Psoas muscle (tissue), 8 donors: ENCODE measurements around the gene NT5C3A. TPM values are rescaled to one million over a fixed set of nuclear protein-coding genes. Genes with fewer than 3 reads are reported as not detected.

Experiments used
- ATAC-seq, 4 donors: fragments of 200-7000 bp; cut with Tn5 transposase; one replicate each; pipeline ENCODE4 v1.9.1; 2020; ENCODE audit warnings: moderate library complexity in 3 of 4, mild to moderate bottlenecking in 2 of 4
- DNase-seq, 2 donors: peaks; one replicate each; pipeline ENCODE4 v3.0.0-alpha.2; 2020
- H3K27ac ChIP-seq: fragments of 200-600 bp; one replicate; pipeline ENCODE4 v1.8.0; 2022
- H3K27me3 ChIP-seq, 3 donors: fragments of 200-600 bp in 1 of 3; one replicate each; pipeline versions ENCODE4 v1.6.1 to v1.8.0; 2013 to 2022; ENCODE audit warnings: low read length in 2 of 3, mild to moderate bottlenecking in 2 of 3, moderate library complexity in 1 of 3; ENCODE audit not compliant: insufficient read depth in 3 of 3
- H3K36me3 ChIP-seq, 2 donors: fragments of 200-600 bp in 1 of 2; one replicate each; pipeline versions ENCODE4 v1.6.1 to v1.8.0; 2013 to 2022; ENCODE audit warnings: low read depth in 1 of 2, mild to moderate bottlenecking in 1 of 2, moderate library complexity in 1 of 2; ENCODE audit not compliant: insufficient read depth in 1 of 2
- H3K4me1 ChIP-seq: fragments of 200-600 bp; one replicate; pipeline ENCODE4 v1.8.0; 2022
- H3K4me3 ChIP-seq: fragments of 200-600 bp; one replicate; pipeline ENCODE4 v1.8.0; 2022; ENCODE audit warnings: mild to moderate bottlenecking
- H3K9me3 ChIP-seq: fragments of 200-600 bp; one replicate; pipeline ENCODE4 v1.8.0; 2022
- CTCF ChIP-seq: fragments of 200-600 bp; IDR thresholded peaks from one replicate; pipeline ENCODE4 v1.8.0; 2022; ENCODE audit warnings: antibody characterized with exemption
- WGBS, 3 donors: extraction: QIAGEN DNeasy Blood & Tissue Kit; methylation state at CpG; one replicate each; pipeline versions ENCODE4 v1.1.6 to v1.1.7; 2013; 5-methylcytosine and 5-hydroxymethylcytosine counted together
- intact Hi-C, 2 donors: fragments of 100-400 bp; cut with DNase I; formaldehyde crosslinking; loops; one replicate each; pipeline versions ENCODE4 v1.11.0 to v1.14.2; 2022
- polyA plus RNA-seq, 3 donors: library from polyadenylated mRNA; stranded (reverse); fragments of 200-250 nt; gene quantifications; one replicate each; pipeline ENCODE4 v1.2.3, GENCODE V29; 2013
- total RNA-seq, 4 donors: library from RNA; stranded (reverse); fragmentation: NEBNext Ultra II Directional in 2 of 4; extraction: Animal tissue kit (Norgen Biotek cat#: 25700) in 2 of 4; gene quantifications; one replicate each; pipeline versions ENCODE4 v1.2.1 to v1.2.4, GENCODE V29; 2021 to 2023
- donor health status: healthy with polysubstance abuse.
- donor health status: DM: no; HTN: no; CAD: no; lungs with moderate emphysema.
- donor health status: Bipolar disorder and iron deficiency.
- donor health status: healthy.
- donor health status: DM: yes; HTN: yes; CAD: no.
- donor health status: DM: no; HTN: no; CAD: no.
- donor health status: DM: no; HTN: no; CAD: no.
- donor health status: DM: yes; HTN: yes; CAD: no.

Gene NT5C3A
- total and polyA plus RNA-seq, 7 donors: 17.6 to 108 (median 43.7) TPM

DNA sequence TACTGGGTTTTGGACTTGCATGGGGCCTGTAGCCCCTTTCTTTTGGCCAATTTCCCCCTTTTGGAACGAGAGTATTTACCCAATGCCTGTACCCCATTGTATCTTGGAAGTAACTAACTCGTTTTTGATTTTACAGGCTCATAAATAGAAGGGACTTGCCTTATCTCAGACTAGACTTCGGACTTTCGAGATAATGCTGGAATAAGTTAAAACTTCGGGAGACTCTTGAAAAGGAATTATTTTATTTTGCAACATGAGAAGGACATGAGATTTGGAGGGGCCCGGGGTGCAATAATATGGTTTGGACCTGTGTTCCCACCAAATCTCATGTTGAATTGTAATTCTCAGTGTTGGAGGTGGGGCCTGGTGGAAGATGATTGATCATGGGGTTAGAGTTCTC, 8.3 kb upstream of the NT5C3A start:
- H3K4me1 ChIP-seq: peaks cover 13% of the 10 kb centered on the region
- peaks cover 22% of the 10 kb centered on the region for H3K9me3 ChIP-seq
- H3K36me3 ChIP-seq: no peaks in the 10 kb centered on the region
- ATAC-seq (no peak), DNase-seq (no peak)
- 59 to 81% (median 65%) methylated on average over 6 of the region's 6 CpGs for WGBS, 3 donors
- no peak for TF ChIP-seq CTCF
- H3K27me3 ChIP-seq: no peaks in the 10 kb centered on the region
- intact Hi-C loops: no loop called here
- H3K27ac ChIP-seq: no peak overlapping the region
- H3K4me3 ChIP-seq: no peak overlapping the region

GRCh38 chr7:33070277-33070676, 7.7 kb upstream of the NT5C3A start:
- Histone ChIP-seq H3K9me3 (peaks cover 23% of the 10 kb centered on the region), H3K4me1 (peaks cover 13% of the 10 kb centered on the region), H3K36me3 (no peaks in the 10 kb centered on the region), H3K27me3 (no peaks in the 10 kb centered on the region), H3K27ac (no peak overlapping the region), H3K4me3 (no peak overlapping the region)
- intact Hi-C loops: no loop called here
- no peak for TF ChIP-seq CTCF
- ATAC-seq (no peak), DNase-seq (no peak)
- 96 to 98% (median 97%) methylated on average over 2 of the region's 2 CpGs for WGBS, 3 donors

DNA sequence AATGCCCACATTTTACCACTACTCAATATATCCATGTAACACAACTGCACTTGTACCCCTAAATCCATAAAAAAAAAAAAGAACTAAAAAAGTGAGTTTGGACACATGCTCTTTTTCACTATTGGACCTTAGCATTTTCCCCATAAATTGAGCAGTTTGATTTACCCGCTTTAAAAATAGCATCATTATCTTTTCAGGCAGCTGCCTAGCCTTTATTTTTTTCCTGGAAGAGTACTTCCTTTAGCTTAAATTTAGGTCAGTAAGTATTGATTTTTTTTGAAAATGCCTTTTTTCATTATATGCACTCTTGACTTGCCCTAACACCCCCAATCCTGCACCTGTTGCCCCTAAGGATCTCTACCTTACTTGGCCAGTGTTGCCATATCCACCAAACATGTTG, 5.3 kb upstream of the NT5C3A start:
- no peak for ATAC-seq
- H3K4me1 ChIP-seq: peaks cover 17% of the 10 kb centered on the region
- intact Hi-C loops: loop anchor here in 1 of 2 donors (5.0 kb wide), 1 partner anchor 39 kb away; the partner anchor contains the start of gene RP9
- H3K27ac ChIP-seq: no peak overlapping the region
- no peak overlapping the region for H3K4me3 ChIP-seq
- WGBS, 3 donors: 85 to 92% (median 88%) methylated on average over 1 of the region's 1 CpG
- H3K36me3 ChIP-seq: no peaks in the 10 kb centered on the region
- H3K9me3 ChIP-seq: peaks cover 23% of the 10 kb centered on the region
- no peak for TF ChIP-seq CTCF
- no peak for DNase-seq
- H3K27me3 ChIP-seq: no peaks in the 10 kb centered on the region

DNA sequence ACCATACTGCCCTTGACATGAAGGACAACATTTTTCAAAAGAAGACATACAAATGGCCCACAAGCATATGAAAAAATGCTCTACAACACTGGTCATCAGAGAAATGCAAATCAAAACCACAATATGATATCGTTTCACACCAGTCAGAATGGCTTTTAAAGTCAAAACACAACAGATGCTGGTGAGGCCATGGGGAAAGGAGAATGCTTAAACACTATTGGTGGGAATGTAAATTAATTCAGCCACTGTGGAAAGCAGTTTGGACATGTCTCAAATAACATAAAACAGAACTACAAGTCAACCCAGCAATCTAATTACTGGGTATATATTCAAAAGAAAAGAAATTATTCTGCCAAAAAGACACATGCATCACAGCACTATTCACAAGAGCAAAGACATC, 4.2 kb upstream of the NT5C3A start:
- Histone ChIP-seq H3K9me3 (peaks cover 23% of the 10 kb centered on the region), H3K27me3 (no peaks in the 10 kb centered on the region), H3K27ac (no peak overlapping the region), H3K4me3 (no peak overlapping the region), H3K4me1 (peaks cover 7% of the 10 kb centered on the region), H3K36me3 (no peaks in the 10 kb centered on the region)
- no peak for TF ChIP-seq CTCF
- no peak for ATAC-seq
- no peak for DNase-seq
- 88 to 90% (median 89%) methylated on average over 1 of the region's 1 CpG for WGBS, 3 donors
- intact Hi-C loops: loop anchor here in 1 of 2 donors (5.0 kb wide), 1 partner anchor 41 kb away; the partner anchor contains the start of gene RP9

GRCh38 chr7:33065981-33066380, 3.4 kb upstream of the NT5C3A start:
- no peak for TF ChIP-seq CTCF
- intact Hi-C loops: loop anchor here in 1 of 2 donors (5.0 kb wide), 1 partner anchor 41 kb away; the partner anchor contains the start of gene RP9
- no peak overlapping the region for H3K4me3 ChIP-seq
- ATAC-seq (no peak), DNase-seq (no peak)
- WGBS, 3 donors: 99 to 100% (median 100%) methylated on average over 1 of the region's 1 CpG
- peaks cover 15% of the 10 kb centered on the region for H3K4me1 ChIP-seq
- no peak overlapping the region for H3K27ac ChIP-seq
- H3K27me3 ChIP-seq: no peaks in the 10 kb centered on the region
- H3K36me3 ChIP-seq: no peaks in the 10 kb centered on the region
- peaks cover 23% of the 10 kb centered on the region for H3K9me3 ChIP-seq
